Medulla oblongata (tissue), 1 donor: ENCODE results near the gene CDKAL1.
"Not testable (repeated sequence)": the region's sequence is repeated elsewhere in the genome, so short reads cannot be mapped to it uniquely, and the experiment has no call there.

Experiments
- DNase-seq: peaks from one replicate; pipeline ENCODE4 v3.0.0-alpha.2; 2015; ENCODE audit errors: extremely low spot score

Gene CDKAL1

GRCh38 chr6:20590476-20590875 lies 56.2 kb downstream of the CDKAL1 start:
- not testable (repeated sequence) for DNase-seq

GRCh38 chr6:20594299-20594853 lies 60.1 kb downstream of the CDKAL1 start:
- not testable (repeated sequence) for DNase-seq

- no peak for DNase-seq
These were observed 65.2 kb downstream of the CDKAL1 start for GRCh38 chr6:20599302-20600051.

- no peak for DNase-seq
These were observed 66.6 kb downstream of the CDKAL1 start for GRCh38 chr6:20600831-20601230.

- DNase-seq = no peak
These were observed 69.9 kb downstream of the CDKAL1 start for GRCh38 chr6:20604159-20604558.

GRCh38 chr6:20605061-20605460 lies 70.8 kb downstream of the CDKAL1 start:
- no peak for DNase-seq

GRCh38 chr6:20605581-20605980 lies 71.3 kb downstream of the CDKAL1 start:
- peak; percentile 23 for DNase-seq

- no peak for DNase-seq
These were observed 72.6 kb downstream of the CDKAL1 start for GRCh38 chr6:20606831-20607230.

- no peak for DNase-seq
These were observed 74.1 kb downstream of the CDKAL1 start for GRCh38 chr6:20608356-20608755.

GRCh38 chr6:20608905-20609304 lies 74.6 kb downstream of the CDKAL1 start:
- DNase-seq = no peak

GRCh38 chr6:20609924-20610323 lies 75.7 kb downstream of the CDKAL1 start:
- not testable (repeated sequence) for DNase-seq

GRCh38 chr6:20610636-20611370 lies 76.5 kb downstream of the CDKAL1 start:
- no peak for DNase-seq

- DNase-seq = not testable (repeated sequence)
These were observed 83.3 kb downstream of the CDKAL1 start for GRCh38 chr6:20617537-20617936.

- DNase-seq = no peak
These were observed 85.8 kb downstream of the CDKAL1 start for GRCh38 chr6:20620043-20620442.

GRCh38 chr6:20623761-20624160 lies 89.5 kb downstream of the CDKAL1 start:
- DNase-seq = no peak

GRCh38 chr6:20626165-20626564 lies 91.9 kb downstream of the CDKAL1 start:
- no peak for DNase-seq

GRCh38 chr6:20629509-20629908 lies 95.3 kb downstream of the CDKAL1 start:
- DNase-seq = no peak

- no peak for DNase-seq
These were observed 95.9 kb downstream of the CDKAL1 start for GRCh38 chr6:20630136-20630535.

GRCh38 chr6:20630617-20631548 lies 96.6 kb downstream of the CDKAL1 start:
- no peak for DNase-seq

- no peak for DNase-seq
These were observed 97.3 kb downstream of the CDKAL1 start for GRCh38 chr6:20631549-20631924.

- DNase-seq = no peak
These were observed 98.4 kb downstream of the CDKAL1 start for GRCh38 chr6:20632696-20633095.
